ENCODE data around the gene PLAC8L1.

DNA sequence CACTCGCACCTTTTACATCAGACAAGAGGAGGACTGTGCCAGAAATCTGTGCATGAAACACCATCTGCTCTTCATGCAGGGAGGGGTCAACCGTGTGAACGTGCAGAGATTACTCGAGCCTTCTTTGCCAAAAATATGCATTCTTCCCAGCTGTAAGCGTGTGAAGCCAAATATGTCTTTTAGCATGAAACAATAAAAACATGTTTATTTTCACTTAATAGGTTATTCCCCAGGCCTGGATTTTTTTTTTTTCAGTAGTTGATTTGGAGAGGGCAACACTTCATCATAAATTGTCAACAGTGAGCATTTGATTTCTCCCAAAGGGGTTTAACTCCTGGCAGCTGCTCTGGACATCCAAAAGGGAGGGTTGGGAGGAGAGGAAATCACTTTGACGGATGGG, 23.8 kb downstream of the PLAC8L1 start:
- TF ChIP-seq, protein P1, sequence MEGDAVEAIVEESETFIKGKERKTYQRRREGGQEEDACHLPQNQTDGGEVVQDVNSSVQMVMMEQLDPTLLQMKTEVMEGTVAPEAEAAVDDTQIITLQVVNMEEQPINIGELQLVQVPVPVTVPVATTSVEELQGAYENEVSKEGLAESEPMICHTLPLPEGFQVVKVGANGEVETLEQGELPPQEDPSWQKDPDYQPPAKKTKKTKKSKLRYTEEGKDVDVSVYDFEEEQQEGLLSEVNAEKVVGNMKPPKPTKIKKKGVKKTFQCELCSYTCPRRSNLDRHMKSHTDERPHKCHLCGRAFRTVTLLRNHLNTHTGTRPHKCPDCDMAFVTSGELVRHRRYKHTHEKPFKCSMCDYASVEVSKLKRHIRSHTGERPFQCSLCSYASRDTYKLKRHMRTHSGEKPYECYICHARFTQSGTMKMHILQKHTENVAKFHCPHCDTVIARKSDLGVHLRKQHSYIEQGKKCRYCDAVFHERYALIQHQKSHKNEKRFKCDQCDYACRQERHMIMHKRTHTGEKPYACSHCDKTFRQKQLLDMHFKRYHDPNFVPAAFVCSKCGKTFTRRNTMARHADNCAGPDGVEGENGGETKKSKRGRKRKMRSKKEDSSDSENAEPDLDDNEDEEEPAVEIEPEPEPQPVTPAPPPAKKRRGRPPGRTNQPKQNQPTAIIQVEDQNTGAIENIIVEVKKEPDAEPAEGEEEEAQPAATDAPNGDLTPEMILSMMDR (IDR thresholded peaks at IDR 0.05), result no peak
- TF ChIP-seq REST (IDR thresholded peaks at IDR 0.05; ENCODE audit: insufficient read depth in 1 of 2, low read depth in 2 of 2, low read length in 1 of 2) (no peak), POLR2AphosphoS5 (IDR thresholded peaks at IDR 0.05; ENCODE audit: low read depth, low read length) (no peak), TCF7L2 (IDR thresholded peaks at IDR 0.05; ENCODE audit: low read depth, low read length) (no peak)

Measured in Panc1 (cell line).